ENCODE data around the gene C12orf57.
"Not testable (repeated sequence)": the region's sequence is repeated elsewhere in the genome, so short reads cannot be mapped to it uniquely, and the experiment has no call there.

GRCh38 chr12:6908141-6908540 is 35.7 kb upstream of the C12orf57 start:
- not testable (repeated sequence) for TF ChIP-seq SP1 (IDR thresholded peaks at IDR 0.05); SUZ12 (IDR thresholded peaks at IDR 0.05); L3MBTL2 (conservative IDR thresholded peaks at IDR 0.05); HDGF (IDR thresholded peaks at IDR 0.05; ENCODE audit: borderline replicate concordance); ARNT (IDR thresholded peaks at IDR 0.05); NFRKB (IDR thresholded peaks at IDR 0.05); FOXK2 (IDR thresholded peaks at IDR 0.05); FOXA1 (IDR thresholded peaks at IDR 0.05); BHLHE40 (IDR thresholded peaks at IDR 0.05; ENCODE audit: borderline replicate concordance); LEF1 (IDR thresholded peaks at IDR 0.05; ENCODE audit: borderline replicate concordance); CTBP1 (IDR thresholded peaks at IDR 0.05; ENCODE audit: borderline replicate concordance); FOXM1 (IDR thresholded peaks at IDR 0.05; ENCODE audit: borderline replicate concordance); ZNF384 (IDR thresholded peaks at IDR 0.05)

Data from HEK293T (cell line).